Measurements from ENCODE around the gene DOC2B.
"Not testable (repeated sequence)": the region's sequence is repeated elsewhere in the genome, so short reads cannot be mapped to it uniquely, and the experiment has no call there.

Gene DOC2B

GRCh38 chr17:192666-193425 is 11.4 kb upstream of the DOC2B start:
- DNase-seq (ENCODE audit: low read depth in 3 of 3): no peak

DNA sequence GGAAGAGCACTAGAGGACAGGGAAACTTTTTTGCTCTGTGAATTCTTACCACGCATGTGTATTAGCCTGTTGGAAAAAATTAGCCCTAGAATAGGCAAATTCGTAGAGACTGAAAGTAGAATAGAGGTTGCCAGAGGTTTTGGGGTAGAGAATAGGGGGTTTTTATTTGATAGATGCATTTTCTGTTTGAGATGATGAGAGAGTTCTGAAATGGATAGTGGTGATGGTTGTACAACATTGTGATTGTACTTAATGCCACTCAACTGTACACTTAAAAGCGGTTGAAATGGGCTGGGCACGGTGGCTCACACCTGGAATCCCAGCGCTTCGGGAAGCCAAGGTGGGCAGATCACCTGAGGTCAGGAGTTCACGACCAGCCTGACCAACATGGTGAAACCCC is 8.0 kb upstream of the DOC2B start:
- no peak for DNase-seq (ENCODE audit: low read depth in 3 of 3)

GRCh38 chr17:187130-187529 is 5.7 kb upstream of the DOC2B start:
- DNase-seq (ENCODE audit: low read depth in 3 of 3): no peak

- DNase-seq (ENCODE audit: low read depth in 3 of 3): peak in 2 of 3 donors; percentile 5 to 12
Measured at GRCh38 chr17:185445-186138, 4.1 kb upstream of the DOC2B start.

GRCh38 chr17:183021-183420 is 1.6 kb upstream of the DOC2B start:
- DNase-seq (ENCODE audit: low read depth in 3 of 3): no peak

GRCh38 chr17:182050-182751 is 751 bp upstream of the DOC2B start:
- no peak for DNase-seq (ENCODE audit: low read depth in 3 of 3)

DNA sequence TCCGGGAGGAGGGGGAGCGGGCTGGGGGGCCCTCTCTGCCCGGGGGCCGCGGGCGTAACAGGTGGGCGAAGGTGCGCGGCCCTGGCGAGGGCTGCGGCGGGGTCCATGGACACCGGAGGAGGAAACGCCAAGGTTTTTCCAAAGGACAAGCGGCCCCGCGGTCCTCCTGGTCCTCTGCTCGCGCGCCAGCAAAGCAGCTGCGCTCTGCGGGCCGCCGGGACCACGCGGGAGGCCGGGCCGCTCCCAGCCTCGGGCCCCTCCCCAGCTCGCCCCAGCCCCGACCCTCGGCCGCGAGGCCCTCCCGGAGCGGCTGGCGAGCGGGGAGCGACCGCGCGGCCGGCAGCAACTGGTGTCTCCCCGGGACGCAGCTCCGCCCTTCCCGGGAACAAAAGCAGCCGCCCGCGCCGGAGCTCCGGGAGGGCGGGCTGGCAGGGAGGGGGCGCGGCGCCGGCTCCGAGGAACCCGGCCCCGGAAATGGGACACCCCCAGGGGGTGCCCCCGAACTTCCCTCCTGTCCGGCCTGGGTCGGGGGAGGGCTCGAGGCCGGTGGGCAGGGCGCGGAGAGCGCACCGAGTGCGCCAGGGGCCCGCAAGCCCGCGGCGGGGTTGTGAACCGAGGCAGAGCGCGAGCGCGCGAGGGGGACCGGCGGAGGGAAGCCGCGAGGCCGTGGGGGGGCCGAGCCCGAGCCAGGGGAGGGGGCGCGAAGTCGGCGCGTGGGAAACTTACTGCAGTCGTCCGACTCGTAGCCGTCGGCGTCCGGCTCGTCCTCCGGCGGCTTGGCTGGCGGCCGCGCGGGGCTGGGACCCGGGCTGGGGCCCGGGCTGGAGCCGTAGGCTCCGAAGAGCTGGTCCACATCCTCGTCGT is 837 bp downstream of the DOC2B start:
- no peak for DNase-seq (ENCODE audit: low read depth in 3 of 3)

DNA sequence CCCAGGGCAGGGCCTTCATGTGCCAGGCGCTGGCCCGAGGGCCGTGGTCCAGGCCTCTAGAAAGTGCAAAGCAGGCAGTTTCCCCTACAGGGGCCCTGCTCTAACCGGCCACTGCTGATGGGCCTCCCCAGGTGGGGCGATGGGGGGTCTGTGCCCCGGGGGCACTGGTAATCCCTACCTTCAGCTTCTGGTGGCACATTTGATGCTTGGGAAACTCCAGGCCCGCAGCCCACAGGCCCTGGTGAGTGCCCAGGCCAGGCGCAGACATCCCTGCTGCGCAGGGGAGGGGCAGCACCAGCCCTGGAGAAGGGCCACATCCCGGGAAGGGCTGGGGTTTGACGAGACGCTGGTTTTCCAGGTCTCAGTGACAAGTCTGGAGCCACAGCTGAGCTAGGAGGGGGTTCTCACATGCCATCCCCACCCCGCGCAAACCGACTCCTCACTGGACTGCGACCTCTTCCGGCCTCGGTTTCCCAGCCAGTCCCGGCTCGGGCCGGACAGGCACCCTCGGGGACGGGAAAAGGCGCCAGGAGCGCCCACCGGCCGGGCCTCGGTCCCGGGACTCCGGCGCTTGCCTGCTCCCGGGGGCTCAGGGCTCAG is 1.6 kb downstream of the DOC2B start:
- DNase-seq (ENCODE audit: low read depth in 3 of 3): no peak

DNA sequence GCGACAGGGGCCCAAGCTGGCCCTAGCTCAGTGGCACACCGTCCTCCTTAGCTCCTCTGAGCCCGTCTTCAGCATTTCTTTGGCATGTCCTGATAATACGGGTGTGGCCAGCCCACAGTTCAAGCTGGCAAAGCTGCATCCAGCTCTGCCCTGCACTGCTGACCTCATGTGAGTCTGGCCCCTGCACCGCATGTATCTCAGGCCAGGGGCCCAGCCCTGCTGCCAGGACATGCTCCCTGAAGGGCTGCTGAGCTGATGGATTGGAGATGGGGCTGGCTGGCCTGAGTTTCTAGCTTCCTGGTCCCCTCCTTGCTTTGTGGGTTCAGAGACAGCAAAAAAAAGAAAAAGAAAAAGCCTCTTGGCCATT is 2.4 kb downstream of the DOC2B start:
- DNase-seq (ENCODE audit: low read depth in 3 of 3): no peak

DNA sequence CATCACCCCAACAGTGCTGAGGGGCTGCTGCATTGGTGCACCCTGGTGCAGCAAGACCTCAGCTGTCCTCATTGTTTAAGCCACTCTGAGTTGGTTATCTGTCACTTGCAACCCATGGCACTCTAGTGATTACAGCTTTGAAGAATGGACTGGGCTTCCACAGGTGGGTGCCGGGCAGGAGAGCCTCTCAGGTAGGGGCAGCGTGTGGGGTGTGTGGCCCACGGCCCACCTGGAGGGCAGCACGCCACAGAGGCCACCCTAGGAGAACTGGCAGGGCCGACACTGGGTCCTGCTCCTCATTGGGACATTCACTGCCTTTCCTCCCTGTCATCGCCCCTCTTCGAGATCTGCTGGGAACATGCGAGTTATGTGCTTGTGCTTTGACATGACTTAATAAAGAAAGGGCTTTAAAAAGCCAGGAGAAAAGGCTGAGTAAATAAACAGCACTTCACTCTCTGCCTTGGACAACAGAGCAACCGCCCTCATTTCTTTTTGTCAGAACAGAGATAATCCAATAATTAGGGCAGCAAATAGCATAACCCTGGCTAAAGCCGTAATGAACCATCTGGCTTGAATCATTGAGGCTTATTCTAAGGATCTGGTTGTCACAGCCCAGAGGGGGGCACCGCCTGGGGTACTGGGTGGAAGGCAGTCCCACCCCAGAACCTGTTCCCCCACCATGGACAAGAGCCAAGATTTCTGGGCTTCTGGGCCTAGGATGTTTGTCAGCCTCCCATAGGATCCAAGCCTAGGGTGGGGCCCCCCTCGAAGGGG is 3.0 kb downstream of the DOC2B start:
- DNase-seq (ENCODE audit: low read depth in 3 of 3): no peak

DNA sequence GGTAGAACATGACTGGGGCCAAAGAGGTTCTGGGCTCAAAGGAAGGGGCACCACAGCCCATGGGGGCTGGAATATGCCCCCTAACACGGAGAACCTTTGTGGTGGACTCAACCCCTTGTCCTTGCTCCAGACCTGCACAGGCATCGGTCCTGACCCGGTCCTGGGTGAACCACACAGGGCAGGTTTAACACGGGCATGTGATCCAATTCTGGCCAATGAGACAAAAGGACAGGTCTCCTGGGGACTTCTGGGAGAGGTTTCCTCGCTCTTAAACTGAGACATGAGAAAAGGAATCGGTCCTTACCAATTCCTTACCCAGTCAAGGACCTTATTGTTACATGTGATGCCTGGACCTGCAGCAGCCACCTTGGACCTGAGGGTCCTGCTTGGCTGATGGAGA is 3.7 kb downstream of the DOC2B start:
- DNase-seq (ENCODE audit: low read depth in 3 of 3): no peak

DNA sequence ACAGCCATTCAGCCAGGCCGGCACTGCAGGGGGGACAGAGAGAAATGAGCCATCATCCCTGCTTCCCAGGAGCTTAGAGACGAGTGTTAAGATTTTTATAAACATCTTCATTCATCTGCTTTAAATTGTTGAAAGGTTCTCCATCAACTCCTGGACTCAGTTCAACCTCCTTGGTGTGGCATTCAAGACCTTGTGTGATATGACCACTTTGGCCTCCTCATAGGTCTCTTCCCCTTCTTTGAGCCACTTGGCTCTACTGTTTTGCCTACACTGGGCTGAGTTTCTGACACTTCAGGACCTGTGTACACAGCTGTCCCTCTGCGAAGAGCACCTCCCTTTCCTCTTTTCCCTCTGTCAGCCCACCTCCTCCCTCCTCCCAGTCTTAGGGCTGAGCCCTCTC is 4.3 kb downstream of the DOC2B start:
- DNase-seq (ENCODE audit: low read depth in 3 of 3): no peak

DNA sequence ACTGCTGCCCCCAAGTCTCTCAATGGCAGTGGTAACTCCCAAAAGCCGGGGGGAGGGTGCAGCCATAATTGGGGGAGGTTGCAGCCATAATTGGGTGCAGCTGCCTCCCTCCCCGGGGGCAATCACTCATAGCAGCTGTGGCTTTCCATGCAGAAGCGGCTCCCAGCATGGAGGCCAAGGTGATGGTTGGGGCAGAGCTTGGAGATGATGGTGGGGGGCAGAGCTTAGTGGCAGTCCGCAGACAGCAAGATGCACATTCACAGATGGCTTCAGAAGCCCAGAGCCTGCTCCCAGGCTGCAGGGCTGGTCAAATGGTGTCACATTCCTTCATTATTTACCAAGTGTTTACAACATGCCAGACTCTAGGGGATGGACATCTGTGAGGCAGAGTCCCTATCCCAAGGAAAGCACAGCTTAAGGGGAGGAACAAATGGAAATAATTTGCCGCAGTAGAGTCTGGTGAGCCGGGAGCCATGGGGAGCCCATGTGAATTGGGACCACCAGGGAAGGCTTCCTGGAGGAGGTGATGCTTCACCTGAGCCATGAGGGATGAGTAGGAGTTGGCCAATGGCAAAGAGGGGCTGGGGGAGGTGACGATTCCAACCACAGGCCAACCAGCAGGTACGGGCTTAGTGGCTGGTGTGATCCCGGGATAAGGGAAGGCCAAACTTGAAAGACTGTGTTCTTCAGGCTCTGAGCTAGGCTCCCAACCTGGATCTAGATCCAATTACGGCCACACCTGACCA is 8.1 kb downstream of the DOC2B start:
- DNase-seq (ENCODE audit: low read depth in 3 of 3): no peak

- no peak for DNase-seq (ENCODE audit: low read depth in 3 of 3)
Measured at GRCh38 chr17:172401-172800, 9.0 kb downstream of the DOC2B start.

GRCh38 chr17:171871-172270 is 9.6 kb downstream of the DOC2B start:
- DNase-seq (ENCODE audit: low read depth in 3 of 3): no peak

GRCh38 chr17:170130-170670 is 11.2 kb downstream of the DOC2B start:
- no peak for DNase-seq (ENCODE audit: low read depth in 3 of 3)

- DNase-seq (ENCODE audit: low read depth in 3 of 3): not testable (repeated sequence)
Measured at GRCh38 chr17:168614-169013, 12.8 kb downstream of the DOC2B start.

- no peak for DNase-seq (ENCODE audit: low read depth in 3 of 3)
Measured at GRCh38 chr17:165939-166338, 15.5 kb downstream of the DOC2B start.

DNA sequence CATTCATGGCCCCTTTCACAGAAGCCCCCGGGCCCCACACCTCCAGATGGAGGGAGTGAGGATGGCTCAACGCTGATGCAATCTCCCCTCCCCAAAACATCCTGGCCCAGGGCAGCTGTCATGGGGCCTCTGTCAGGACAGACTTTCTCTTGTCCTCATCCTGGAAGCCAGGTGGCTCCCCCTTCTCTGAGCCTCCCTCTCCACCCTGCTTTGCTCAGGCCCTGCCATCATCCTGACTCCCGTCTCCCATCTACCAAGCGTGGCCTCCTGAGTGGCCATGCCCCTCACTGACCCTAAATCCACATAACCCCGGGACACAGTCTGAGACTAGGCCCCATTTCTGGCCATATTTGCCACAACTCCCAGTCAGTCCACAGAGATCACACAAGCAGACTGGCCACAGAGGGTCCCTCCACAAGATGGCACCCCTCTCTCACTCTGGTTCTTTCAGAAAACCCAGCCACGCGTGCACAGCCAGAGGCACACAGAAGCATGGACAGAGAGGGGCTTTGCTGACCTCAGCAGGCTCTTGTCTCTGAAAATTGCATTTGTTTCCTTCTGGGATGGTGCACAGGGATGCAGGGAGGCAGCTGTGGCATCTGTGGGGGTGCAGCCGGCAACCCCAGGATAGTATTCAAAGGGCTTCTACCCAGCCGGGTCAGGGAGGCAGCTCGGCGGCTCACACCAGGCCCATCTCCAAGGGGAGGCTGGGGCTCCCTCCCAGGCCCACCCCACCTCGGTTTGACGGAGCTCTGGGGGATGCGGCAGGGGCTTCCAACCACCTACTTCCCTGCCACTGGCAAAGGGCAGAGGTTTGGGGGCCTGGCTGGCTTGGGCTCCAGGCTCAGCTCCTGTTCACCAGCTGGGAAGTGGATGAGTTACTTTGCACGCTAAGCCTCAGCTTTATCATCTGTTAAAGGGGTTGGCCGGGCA is 16.9 kb downstream of the DOC2B start:
- no peak for DNase-seq (ENCODE audit: low read depth in 3 of 3)
